Neural crest cell (in vitro differentiated cells): ENCODE data around the gene MALT1. TPM values are rescaled to one million over a fixed set of nuclear protein-coding genes. Genes with fewer than 3 reads are reported as not detected.
"Not testable (repeated sequence)": the region's sequence is repeated elsewhere in the genome, so short reads cannot be mapped to it uniquely, and the experiment has no call there.

Experiments
- DNase-seq: peaks from one replicate; pipeline ENCODE4 v3.0.0; 2021; ENCODE audit warnings: low read depth, mixed read lengths, low spot score
- H3K27ac Mint-ChIP-seq: one replicate; pipeline ENCODE4 v1.8.0; 2021; ENCODE audit warnings: mild to moderate bottlenecking, mixed read lengths; ENCODE audit not compliant: unreplicated experiment
- H3K27me3 Mint-ChIP-seq: 2 replicates; pipeline ENCODE4 v1.8.0; 2021; ENCODE audit warnings: low read depth, mild to moderate bottlenecking, mixed read lengths
- H3K36me3 Mint-ChIP-seq: 2 replicates; pipeline ENCODE4 v1.8.0; 2021; ENCODE audit warnings: low read depth, mild to moderate bottlenecking, mixed read lengths
- H3K4me1 Mint-ChIP-seq: 2 replicates; pipeline ENCODE4 v1.8.0; 2021; ENCODE audit warnings: mixed read lengths
- H3K4me3 Mint-ChIP-seq: one replicate; pipeline ENCODE4 v1.8.0; 2021; ENCODE audit warnings: mild to moderate bottlenecking, mixed read lengths
- H3K9me3 Mint-ChIP-seq: 2 replicates; pipeline ENCODE4 v1.8.0; 2021; ENCODE audit warnings: mixed read lengths
- CTCF ChIP-seq: fragments of 200-600 bp; sonication (generic); conservative IDR thresholded peaks from 2 replicates; pipeline ENCODE4 v1.5.0; 2021; ENCODE audit warnings: antibody characterized with exemption, mild to moderate bottlenecking
- total RNA-seq: library from RNA; stranded (reverse); gene quantifications from 2 replicates; pipeline ENCODE4 v1.2.1, GENCODE V29; 2021

MALT1 gene
- total RNA-seq, 1 donor from 2014 or later: 17.6 TPM

- no peaks in the 10 kb centered on the region for H3K36me3 Mint-ChIP-seq
- no peak for TF ChIP-seq CTCF
- H3K9me3 Mint-ChIP-seq: no peaks in the 10 kb centered on the region
- H3K27me3 Mint-ChIP-seq: no peaks in the 10 kb centered on the region
- peaks cover 21% of the 10 kb centered on the region for H3K4me1 Mint-ChIP-seq
- H3K4me3 Mint-ChIP-seq: no peak overlapping the region
- DNase-seq: no peak
- H3K27ac Mint-ChIP-seq: no peak overlapping the region
Observed at GRCh38 chr18:58639237-58639636, 32.0 kb upstream of the MALT1 start.

GRCh38 chr18:58639751-58640427 lies 31.4 kb upstream of the MALT1 start:
- no peak for DNase-seq
- H3K27ac Mint-ChIP-seq: no peak overlapping the region
- no peaks in the 10 kb centered on the region for H3K36me3 Mint-ChIP-seq
- no peaks in the 10 kb centered on the region for H3K27me3 Mint-ChIP-seq
- peaks cover 21% of the 10 kb centered on the region for H3K4me1 Mint-ChIP-seq
- H3K9me3 Mint-ChIP-seq: no peaks in the 10 kb centered on the region
- TF ChIP-seq CTCF: no peak
- no peak overlapping the region for H3K4me3 Mint-ChIP-seq

GRCh38 chr18:58640428-58640805 lies 30.8 kb upstream of the MALT1 start:
- TF ChIP-seq CTCF: no peak
- Mint-ChIP-seq H3K27ac (no peak overlapping the region), H3K36me3 (no peaks in the 10 kb centered on the region), H3K9me3 (no peaks in the 10 kb centered on the region), H3K4me1 (peaks cover 21% of the 10 kb centered on the region), H3K4me3 (no peak overlapping the region), H3K27me3 (no peaks in the 10 kb centered on the region)
- DNase-seq: no peak

- Mint-ChIP-seq H3K27ac (no peak overlapping the region), H3K9me3 (no peaks in the 10 kb centered on the region), H3K4me1 (peaks cover 19% of the 10 kb centered on the region), H3K36me3 (no peaks in the 10 kb centered on the region), H3K27me3 (no peaks in the 10 kb centered on the region), H3K4me3 (no peak overlapping the region)
- no peak for DNase-seq
- no peak for TF ChIP-seq CTCF
Observed at GRCh38 chr18:58640891-58641610, 30.2 kb upstream of the MALT1 start.

- not testable (repeated sequence) for H3K27ac Mint-ChIP-seq, H3K36me3 Mint-ChIP-seq, H3K9me3 Mint-ChIP-seq, DNase-seq, H3K4me3 Mint-ChIP-seq, H3K27me3 Mint-ChIP-seq
- H3K4me1 Mint-ChIP-seq: peaks cover 11% of the 10 kb centered on the region
Observed at GRCh38 chr18:58643557-58643956, 27.7 kb upstream of the MALT1 start.

GRCh38 chr18:58645398-58645797 lies 25.9 kb upstream of the MALT1 start:
- Mint-ChIP-seq H3K27me3 (no peaks in the 10 kb centered on the region), H3K36me3 (no peaks in the 10 kb centered on the region), H3K4me1 (no peaks in the 10 kb centered on the region), H3K4me3 (no peak overlapping the region), H3K9me3 (no peaks in the 10 kb centered on the region), H3K27ac (no peak overlapping the region)
- no peak for DNase-seq
- TF ChIP-seq CTCF: no peak
